Loucy (cell line): ENCODE data around the gene KRTAP13-4.

Experiments used
- H2AFZ ChIP-seq: fragments of 200-600 bp; sonication (generic); 2 replicates; pipeline ENCODE4 v1.6.0; 2016; ENCODE audit warnings: antibody characterized with exemption, mild to moderate bottlenecking, low read length, moderate library complexity
- H3F3A ChIP-seq: fragments of 200-600 bp; 2 replicates; pipeline ENCODE4 v1.6.0; 2016; ENCODE audit warnings: antibody characterized with exemption, low read depth, mild to moderate bottlenecking
- H3K27me3 ChIP-seq: fragments of 200-600 bp; sonication (generic); 2 replicates; pipeline ENCODE4 v1.6.1; 2014; ENCODE audit warnings: low read length, mild to moderate bottlenecking; ENCODE audit not compliant: insufficient read depth, poor library complexity, severe bottlenecking
- H3K36me3 ChIP-seq: fragments of 200-600 bp; sonication (generic); 2 replicates; pipeline ENCODE4 v1.6.1; 2016; ENCODE audit warnings: low read length; ENCODE audit not compliant: insufficient read depth
- H3K4me1 ChIP-seq: fragments of 200-600 bp; sonication (generic); 2 replicates; pipeline ENCODE4 v1.5.1; 2014; ENCODE audit warnings: low read length, mild to moderate bottlenecking; ENCODE audit not compliant: insufficient read depth, poor library complexity, severe bottlenecking
- H3K4me2 ChIP-seq: fragments of 200-600 bp; sonication (generic); 2 replicates; pipeline ENCODE4 v1.6.0; 2014; ENCODE audit warnings: antibody characterized with exemption, low read length, low read depth, mild to moderate bottlenecking; ENCODE audit not compliant: poor library complexity, severe bottlenecking
- H3K4me3 ChIP-seq: fragments of 200-600 bp; sonication (generic); 2 replicates; pipeline ENCODE4 v1.5.1; 2014; ENCODE audit warnings: low read length, mild to moderate bottlenecking, mixed read lengths; ENCODE audit not compliant: poor library complexity, severe bottlenecking
- H3K79me2 ChIP-seq: fragments of 200-600 bp; sonication (generic); 2 replicates; pipeline ENCODE4 v1.6.1; 2014; ENCODE audit warnings: low read length; ENCODE audit not compliant: insufficient read depth
- H3K9ac ChIP-seq: fragments of 200-600 bp; sonication (generic); 2 replicates; pipeline ENCODE4 v1.6.0; 2014; ENCODE audit warnings: mild to moderate bottlenecking, low read depth, low read length, moderate library complexity; ENCODE audit not compliant: poor library complexity, severe bottlenecking
- H3K9me2 ChIP-seq: fragments of 200-600 bp; sonication (generic); replicated peaks from 2 replicates; pipeline ENCODE4 v1.6.1; 2016; ENCODE audit warnings: low read depth, low read length, mixed read lengths
- H3K9me3 ChIP-seq: fragments of 200-600 bp; sonication (generic); 2 replicates; pipeline ENCODE4 v1.6.1; 2014; ENCODE audit warnings: mild to moderate bottlenecking, antibody characterized with exemption, low read length, low read depth; ENCODE audit not compliant: insufficient read depth
- H4K20me1 ChIP-seq: fragments of 200-600 bp; sonication (generic); 2 replicates; pipeline ENCODE4 v1.6.0; 2014; ENCODE audit warnings: antibody characterized with exemption, low read length, mild to moderate bottlenecking; ENCODE audit not compliant: insufficient read depth, poor library complexity, severe bottlenecking
- EZH2phosphoT487 ChIP-seq: fragments of 200-600 bp; IDR thresholded peaks from 2 replicates; pipeline ENCODE4 v1.6.1; 2018; ENCODE audit warnings: antibody characterized with exemption, mild to moderate bottlenecking, moderate library complexity, borderline replicate concordance
- TF ChIP-seq, protein P1 (sequence below): fragments of 200-600 bp; sonication (generic); conservative IDR thresholded peaks from 2 replicates; pipeline ENCODE4 v1.5.1; 2014; ENCODE audit warnings: mild to moderate bottlenecking, antibody characterized with exemption, low read length

KRTAP13-4 gene

GRCh38 chr21:30430170-30430655 lies at the start of gene KRTAP13-4:
KRTAP13-4 (plus strand) TSS chr21:30430220; CDS start chr21:30430276, 56 bp downstream.
- Histone ChIP-seq H3K79me2 (no peaks in the 10 kb centered on the region), H3K9me2 (no peaks in the 10 kb centered on the region), H3K4me3 (no peak within 1 kb of the TSS), H3K9ac (no peak within 1 kb of the TSS), H3K27me3 (no peaks in the 10 kb centered on the region), H3K9me3 (no peaks in the 10 kb centered on the region), H4K20me1 (no peaks in the 10 kb centered on the region), H2AFZ (no peak within 1 kb of the TSS), H3K36me3 (no peaks in the 10 kb centered on the region), H3K4me2 (no peak within 1 kb of the TSS), H3K4me1 (no peaks in the 10 kb centered on the region), H3F3A (no peaks in the 10 kb centered on the region)
- TF ChIP-seq, protein P1, sequence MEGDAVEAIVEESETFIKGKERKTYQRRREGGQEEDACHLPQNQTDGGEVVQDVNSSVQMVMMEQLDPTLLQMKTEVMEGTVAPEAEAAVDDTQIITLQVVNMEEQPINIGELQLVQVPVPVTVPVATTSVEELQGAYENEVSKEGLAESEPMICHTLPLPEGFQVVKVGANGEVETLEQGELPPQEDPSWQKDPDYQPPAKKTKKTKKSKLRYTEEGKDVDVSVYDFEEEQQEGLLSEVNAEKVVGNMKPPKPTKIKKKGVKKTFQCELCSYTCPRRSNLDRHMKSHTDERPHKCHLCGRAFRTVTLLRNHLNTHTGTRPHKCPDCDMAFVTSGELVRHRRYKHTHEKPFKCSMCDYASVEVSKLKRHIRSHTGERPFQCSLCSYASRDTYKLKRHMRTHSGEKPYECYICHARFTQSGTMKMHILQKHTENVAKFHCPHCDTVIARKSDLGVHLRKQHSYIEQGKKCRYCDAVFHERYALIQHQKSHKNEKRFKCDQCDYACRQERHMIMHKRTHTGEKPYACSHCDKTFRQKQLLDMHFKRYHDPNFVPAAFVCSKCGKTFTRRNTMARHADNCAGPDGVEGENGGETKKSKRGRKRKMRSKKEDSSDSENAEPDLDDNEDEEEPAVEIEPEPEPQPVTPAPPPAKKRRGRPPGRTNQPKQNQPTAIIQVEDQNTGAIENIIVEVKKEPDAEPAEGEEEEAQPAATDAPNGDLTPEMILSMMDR = no peak
- no peak for TF ChIP-seq EZH2phosphoT487

GRCh38 chr21:30382201-30382600 lies 47.8 kb upstream of the KRTAP13-4 start:
- Histone ChIP-seq H3K9ac (no peak overlapping the region), H3K9me3 (no peaks in the 10 kb centered on the region), H3K27me3 (no peaks in the 10 kb centered on the region), H4K20me1 (no peaks in the 10 kb centered on the region), H3K9me2 (no peaks in the 10 kb centered on the region), H3K36me3 (no peaks in the 10 kb centered on the region), H3K4me3 (no peak overlapping the region), H3K4me2 (no peak overlapping the region), H3K4me1 (no peaks in the 10 kb centered on the region), H2AFZ (no peak overlapping the region), H3F3A (no peaks in the 10 kb centered on the region), H3K79me2 (no peaks in the 10 kb centered on the region)
- TF ChIP-seq EZH2phosphoT487 = no peak
- TF ChIP-seq, protein P1 = no peak

- no peak overlapping the region for H3K4me2 ChIP-seq
- TF ChIP-seq, protein P1 = no peak
- TF ChIP-seq EZH2phosphoT487 = no peak
- H3K4me3 ChIP-seq = no peak overlapping the region
These were observed 38.5 kb upstream of the KRTAP13-4 start for GRCh38 chr21:30391492-30392025.

More at GRCh38 chr21:30391492-30392025, 38.5 kb upstream of the KRTAP13-4 start:
- Histone ChIP-seq H2AFZ (no peak overlapping the region), H3K27me3 (no peaks in the 10 kb centered on the region), H3K9ac (no peak overlapping the region), H3K36me3 (no peaks in the 10 kb centered on the region), H4K20me1 (no peaks in the 10 kb centered on the region), H3K4me1 (no peaks in the 10 kb centered on the region), H3K9me2 (no peaks in the 10 kb centered on the region), H3F3A (no peaks in the 10 kb centered on the region), H3K9me3 (no peaks in the 10 kb centered on the region), H3K79me2 (no peaks in the 10 kb centered on the region)
